SH-SY5Y (cell line): ENCODE measurements around the gene ITPRIPL1.

ENCODE experiments used
- GATA2 ChIP-seq: IDR thresholded peaks from 2 replicates; pipeline ENCODE4 v1.6.1; 2011; ENCODE audit warnings: mild to moderate bottlenecking, low read depth, low read length
- GATA3 ChIP-seq: IDR thresholded peaks from 2 replicates; pipeline ENCODE4 v1.6.1; 2011; ENCODE audit warnings: low read depth, mild to moderate bottlenecking, low read length, moderate library complexity

DNA sequence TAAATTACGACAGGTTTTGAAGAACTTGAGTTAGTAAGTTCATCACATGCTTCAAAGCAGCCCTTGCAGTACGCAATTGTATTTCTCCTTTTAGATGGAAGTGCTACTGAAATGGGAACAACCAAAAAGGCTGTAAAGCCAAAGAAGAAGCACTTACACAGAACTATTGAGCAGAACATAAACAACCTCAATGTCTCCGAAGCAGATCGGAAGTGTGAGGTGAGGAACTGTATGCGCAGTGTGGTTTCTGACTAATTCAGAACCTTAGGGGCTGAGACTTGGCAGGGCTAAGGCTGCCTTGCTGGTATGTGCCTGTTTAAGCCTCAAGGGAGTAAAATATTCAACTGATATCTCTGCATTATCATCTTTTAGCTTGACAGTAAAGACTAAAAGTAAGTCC lies 18.9 kb downstream of the ITPRIPL1 start:
- TF ChIP-seq GATA3 (no peak), GATA2 (no peak)
